Caco-2 (cell line): ENCODE data around the gene HSD11B1. TPM values are rescaled to one million over a fixed set of nuclear protein-coding genes. Genes with fewer than 3 reads are reported as not detected.

Experiments used
- BruUV-seq: library from RNA; stranded (reverse); fragments of 400-500 nt; replicated peaks from 2 replicates; lab custom pipeline; 2021; lab: Mats Ljungman, UMichigan
- CTCF ChIA-PET: fragments of 300-600 bp; sonication (Branson Sonifier 250); formaldehyde crosslinking; loops from one replicate; lab custom pipeline; 2022; ENCODE audit warnings: antibody characterized with exemption; lab: Charles Lee
- POLR2A ChIA-PET: fragments of 300-600 bp; sonication (Branson Sonifier 250); formaldehyde crosslinking; loops from one replicate; lab custom pipeline; 2022; ENCODE audit warnings: antibody characterized with exemption; lab: Charles Lee
- DNase-seq, 2 experiments: peaks; one replicate each; pipeline versions ENCODE4 v3.0.0 to v3.0.0-alpha.2; 2020 to 2022
- H3K27me3 ChIP-seq: replicated peaks from 2 replicates; pipeline ENCODE4 v1.6.0; 2011; ENCODE audit warnings: low read length; ENCODE audit not compliant: control insufficient read depth, insufficient read depth
- H3K36me3 ChIP-seq: 2 replicates; pipeline ENCODE4 v1.5.1; 2011; ENCODE audit warnings: low read length; ENCODE audit not compliant: control insufficient read depth, insufficient read depth
- H3K4me1 ChIP-seq: fragments of 250-450 bp; sonication (Bioruptor Pico); 2 replicates; pipeline ENCODE4 v1.5.1; 2020; ENCODE audit warnings: mild to moderate bottlenecking
- H3K4me3 ChIP-seq: 2 replicates; pipeline ENCODE4 v1.5.1; 2011; ENCODE audit warnings: low read depth, mild to moderate bottlenecking, control low read depth, low read length
- H3K9me3 ChIP-seq: fragments of 250-450 bp; sonication (Bioruptor Pico); 2 replicates; pipeline ENCODE4 v1.5.1; 2020; ENCODE audit warnings: mild to moderate bottlenecking, moderate library complexity
- H3K27ac Mint-ChIP-seq: one replicate; pipeline ENCODE4 v1.8.0; 2022; ENCODE audit warnings: mixed read lengths; ENCODE audit not compliant: unreplicated experiment
- H3K27me3 Mint-ChIP-seq: one replicate; pipeline ENCODE4 v1.8.0; 2022; ENCODE audit warnings: mixed read lengths; ENCODE audit not compliant: insufficient read depth, unreplicated experiment
- H3K36me3 Mint-ChIP-seq: one replicate; pipeline ENCODE4 v1.8.0; 2022; ENCODE audit warnings: mild to moderate bottlenecking, mixed read lengths; ENCODE audit not compliant: insufficient read depth, unreplicated experiment
- H3K4me1 Mint-ChIP-seq: one replicate; pipeline ENCODE4 v1.8.0; 2022; ENCODE audit warnings: low read depth, mixed read lengths; ENCODE audit not compliant: unreplicated experiment
- H3K4me3 Mint-ChIP-seq: one replicate; pipeline ENCODE4 v1.8.0; 2022; ENCODE audit warnings: mild to moderate bottlenecking, moderate library complexity, mixed read lengths; ENCODE audit not compliant: unreplicated experiment
- H3K9me3 Mint-ChIP-seq: one replicate; pipeline ENCODE4 v1.8.0; 2022; ENCODE audit warnings: mixed read lengths; ENCODE audit not compliant: unreplicated experiment
- intact Hi-C: fragments of 100-400 bp; cut with micrococcal nuclease; formaldehyde crosslinking; loops from one replicate; pipeline ENCODE4 v1.10.0; 2022; ENCODE audit not compliant: unreplicated experiment
- total RNA-seq: library from RNA; stranded (reverse); gene quantifications from 2 replicates; pipeline ENCODE4 v1.2.3, GENCODE V29; 2022
- TF ChIP-seq, protein P1 (sequence below), 2 experiments: fragments of 200-600 bp in 1 of 2; IDR thresholded peaks; 1 replicate in 1 of 2; 2 replicates in 1 of 2; pipeline versions ENCODE4 v1.5.1 to v1.8.0; 2011 to 2022; ENCODE audit warnings: antibody characterized with exemption in 1 of 2, control low read depth in 1 of 2, inconsistent platforms in 1 of 2, low read depth in 1 of 2, low read length in 1 of 2, mild to moderate bottlenecking in 1 of 2, moderate library complexity in 1 of 2; ENCODE audit not compliant: insufficient read depth in 1 of 2, severe bottlenecking in 1 of 2, unreplicated experiment in 1 of 2

Gene HSD11B1
- total RNA-seq, 1 experiment from 2014 or later: not detected

GRCh38 chr1:209748620-209749019 lies 44.0 kb downstream of the HSD11B1 start:
- H3K27me3 ChIP-seq: no peaks in the 10 kb centered on the region
- no peaks in the 10 kb centered on the region for H3K9me3 ChIP-seq
- H3K27me3 Mint-ChIP-seq: no peaks in the 10 kb centered on the region
- intact Hi-C loops: loop anchor here (1.0 kb wide), 1 partner anchor 32 kb away; no protein-coding TSS in a partner anchor
- no peak overlapping the region for H3K4me3 Mint-ChIP-seq
- H3K4me1 ChIP-seq: peaks cover 19% of the 10 kb centered on the region
- TF ChIP-seq, protein P1, sequence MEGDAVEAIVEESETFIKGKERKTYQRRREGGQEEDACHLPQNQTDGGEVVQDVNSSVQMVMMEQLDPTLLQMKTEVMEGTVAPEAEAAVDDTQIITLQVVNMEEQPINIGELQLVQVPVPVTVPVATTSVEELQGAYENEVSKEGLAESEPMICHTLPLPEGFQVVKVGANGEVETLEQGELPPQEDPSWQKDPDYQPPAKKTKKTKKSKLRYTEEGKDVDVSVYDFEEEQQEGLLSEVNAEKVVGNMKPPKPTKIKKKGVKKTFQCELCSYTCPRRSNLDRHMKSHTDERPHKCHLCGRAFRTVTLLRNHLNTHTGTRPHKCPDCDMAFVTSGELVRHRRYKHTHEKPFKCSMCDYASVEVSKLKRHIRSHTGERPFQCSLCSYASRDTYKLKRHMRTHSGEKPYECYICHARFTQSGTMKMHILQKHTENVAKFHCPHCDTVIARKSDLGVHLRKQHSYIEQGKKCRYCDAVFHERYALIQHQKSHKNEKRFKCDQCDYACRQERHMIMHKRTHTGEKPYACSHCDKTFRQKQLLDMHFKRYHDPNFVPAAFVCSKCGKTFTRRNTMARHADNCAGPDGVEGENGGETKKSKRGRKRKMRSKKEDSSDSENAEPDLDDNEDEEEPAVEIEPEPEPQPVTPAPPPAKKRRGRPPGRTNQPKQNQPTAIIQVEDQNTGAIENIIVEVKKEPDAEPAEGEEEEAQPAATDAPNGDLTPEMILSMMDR (IDR thresholded peaks at IDR 0.05; ENCODE audit: insufficient read depth in 1 of 2, low read depth in 1 of 2, low read length in 1 of 2, severe bottlenecking in 1 of 2, unreplicated experiment in 1 of 2): no peak
- H3K27ac Mint-ChIP-seq: peak overlapping the region; percentile 53
- no peaks in the 10 kb centered on the region for H3K36me3 ChIP-seq
- no peaks in the 10 kb centered on the region for H3K9me3 Mint-ChIP-seq
- ChIA-PET CTCF (interaction anchor here (0.6 to 1.7 kb wide), 5 partner anchors 22 to 179 kb away, joined by 3 to 9 read pairs (median 5); partner anchors contain the start of genes C1orf74 and UTP25), POLR2A (interaction anchor here (1.6 kb wide), 1 partner anchor 36 kb away, joined by 5 read pairs; no protein-coding TSS in a partner anchor)
- peaks cover 16% of the 10 kb centered on the region for H3K4me1 Mint-ChIP-seq
- no peaks in the 10 kb centered on the region for H3K36me3 Mint-ChIP-seq
- BruUV-seq: no TSS peak
- no peak overlapping the region for H3K4me3 ChIP-seq
- no peak for DNase-seq

GRCh38 chr1:209749205-209749604 lies 44.6 kb downstream of the HSD11B1 start:
- H3K36me3 Mint-ChIP-seq: no peaks in the 10 kb centered on the region
- no peak overlapping the region for H3K27ac Mint-ChIP-seq
- H3K9me3 Mint-ChIP-seq: no peaks in the 10 kb centered on the region
- Histone ChIP-seq H3K9me3 (no peaks in the 10 kb centered on the region), H3K36me3 (no peaks in the 10 kb centered on the region), H3K4me1 (peaks cover 19% of the 10 kb centered on the region), H3K27me3 (no peaks in the 10 kb centered on the region), H3K4me3 (no peak overlapping the region)
- no peaks in the 10 kb centered on the region for H3K27me3 Mint-ChIP-seq
- no peak overlapping the region for H3K4me3 Mint-ChIP-seq
- POLR2A ChIA-PET: no interaction called here
- intact Hi-C loops: no loop called here
- CTCF ChIA-PET: interaction anchor here (0.6 to 1.7 kb wide), 3 partner anchors 23 to 173 kb away, joined by 3 to 9 read pairs (median 5); partner anchors contain the start of gene UTP25
- peaks cover 16% of the 10 kb centered on the region for H3K4me1 Mint-ChIP-seq
- DNase-seq: no peak
- TF ChIP-seq, protein P1 (IDR thresholded peaks at IDR 0.05; ENCODE audit: insufficient read depth in 1 of 2, low read depth in 1 of 2, low read length in 1 of 2, severe bottlenecking in 1 of 2, unreplicated experiment in 1 of 2): no peak
- BruUV-seq: no TSS peak

DNA sequence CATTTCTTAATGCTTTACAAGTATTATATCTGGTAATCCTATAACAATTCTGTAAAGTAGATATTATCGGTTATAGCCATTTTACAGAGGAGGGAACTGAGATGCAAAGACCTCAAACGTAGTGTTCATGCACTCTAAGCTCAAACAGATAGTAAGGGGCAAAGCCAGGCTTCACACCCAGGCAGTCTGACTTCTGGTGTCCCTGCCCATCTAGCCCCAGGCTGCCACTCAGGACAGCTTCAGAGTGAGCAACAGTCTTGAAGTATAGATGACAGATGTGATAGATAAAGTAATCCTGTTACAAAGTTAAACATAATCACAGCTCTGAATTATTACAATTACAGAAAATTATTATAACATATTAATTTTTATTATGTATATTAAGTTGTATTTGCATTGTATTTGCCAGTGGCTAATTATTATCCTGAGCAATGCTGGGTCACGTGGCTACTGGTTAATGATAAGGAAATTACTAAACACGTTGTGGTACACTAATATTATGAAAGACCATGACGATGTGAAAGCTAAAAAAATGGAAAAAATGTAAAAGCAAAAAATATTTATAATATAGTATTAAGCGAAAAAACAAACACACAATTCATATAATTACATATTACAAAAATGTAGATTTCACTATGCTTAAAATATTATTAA lies 45.2 kb downstream of the HSD11B1 start:
- H3K27me3 Mint-ChIP-seq: no peaks in the 10 kb centered on the region
- H3K9me3 Mint-ChIP-seq: no peaks in the 10 kb centered on the region
- intact Hi-C loops: no loop called here
- no peaks in the 10 kb centered on the region for H3K27me3 ChIP-seq
- no peak overlapping the region for H3K4me3 ChIP-seq
- H3K4me3 Mint-ChIP-seq: no peak overlapping the region
- no peaks in the 10 kb centered on the region for H3K9me3 ChIP-seq
- no TSS peak for BruUV-seq
- H3K36me3 ChIP-seq: no peaks in the 10 kb centered on the region
- TF ChIP-seq, protein P1 (IDR thresholded peaks at IDR 0.05; ENCODE audit: insufficient read depth in 1 of 2, low read depth in 1 of 2, low read length in 1 of 2, severe bottlenecking in 1 of 2, unreplicated experiment in 1 of 2): no peak
- ChIA-PET CTCF (interaction anchor here (1.7 kb wide), 1 partner anchor 78 kb away, joined by 5 read pairs; the partner anchor contains the start of gene UTP25), POLR2A (no interaction called here)
- H3K36me3 Mint-ChIP-seq: no peaks in the 10 kb centered on the region
- H3K27ac Mint-ChIP-seq: no peak overlapping the region
- H3K4me1 Mint-ChIP-seq: peaks cover 16% of the 10 kb centered on the region
- no peak for DNase-seq
- H3K4me1 ChIP-seq: peaks cover 19% of the 10 kb centered on the region
